ENCODE data around the gene ARMC2.
"Not testable (repeated sequence)": the region's sequence is repeated elsewhere in the genome, so short reads cannot be mapped to it uniquely, and the experiment has no call there.

The ARMC2 gene

GRCh38 chr6:108921547-108922361 lies 73.5 kb downstream of the ARMC2 start:
- no peak for DNase-seq

- DNase-seq: no peak
These were observed 74.3 kb downstream of the ARMC2 start for GRCh38 chr6:108922499-108922898.

GRCh38 chr6:108927927-108928326 lies 79.7 kb downstream of the ARMC2 start:
- no peak for DNase-seq

- no peak for DNase-seq
These were observed 80.4 kb downstream of the ARMC2 start for GRCh38 chr6:108928650-108929049.

GRCh38 chr6:108931090-108931489 lies 82.9 kb downstream of the ARMC2 start:
- not testable (repeated sequence) for DNase-seq

- no peak for DNase-seq
These were observed 88.9 kb downstream of the ARMC2 start for GRCh38 chr6:108937170-108937569.

GRCh38 chr6:108940741-108941140 lies 92.5 kb downstream of the ARMC2 start:
- no peak for DNase-seq

GRCh38 chr6:108941281-108941680 lies 93.1 kb downstream of the ARMC2 start:
- no peak for DNase-seq

- DNase-seq: no peak
These were observed 93.6 kb downstream of the ARMC2 start for GRCh38 chr6:108941859-108942258.

GRCh38 chr6:108942556-108943492 lies 94.6 kb downstream of the ARMC2 start:
- DNase-seq: no peak

GRCh38 chr6:108944071-108944470 lies 95.8 kb downstream of the ARMC2 start:
- DNase-seq: no peak

GRCh38 chr6:108944707-108945680 lies 96.8 kb downstream of the ARMC2 start:
- peak; percentile 14 for DNase-seq

- no peak for DNase-seq
These were observed 97.5 kb downstream of the ARMC2 start for GRCh38 chr6:108945681-108946159.

- DNase-seq: no peak
These were observed 98.5 kb downstream of the ARMC2 start for GRCh38 chr6:108946695-108947094.

GRCh38 chr6:108947114-108947854 lies 99.1 kb downstream of the ARMC2 start:
- no peak for DNase-seq

GRCh38 chr6:108948181-108948661 lies 100.0 kb downstream of the ARMC2 start:
- peak; percentile 66 for DNase-seq

GRCh38 chr6:108951351-108951953 lies 103.2 kb downstream of the ARMC2 start:
- no peak for DNase-seq

GRCh38 chr6:108952776-108953486 lies 104.7 kb downstream of the ARMC2 start:
- no peak for DNase-seq

- DNase-seq: no peak
These were observed 105.5 kb downstream of the ARMC2 start for GRCh38 chr6:108953681-108954080.

GRCh38 chr6:108955329-108955949 lies 107.2 kb downstream of the ARMC2 start:
- no peak for DNase-seq

Measured in NCI-H2171 (cell line).